ENCODE data around the gene TTC39B. TPM values are rescaled to one million over a fixed set of nuclear protein-coding genes. Genes with fewer than 3 reads are reported as not detected.

The TTC39B gene
- polyA plus RNA-seq, 1 experiment: 11.4 TPM

DNA sequence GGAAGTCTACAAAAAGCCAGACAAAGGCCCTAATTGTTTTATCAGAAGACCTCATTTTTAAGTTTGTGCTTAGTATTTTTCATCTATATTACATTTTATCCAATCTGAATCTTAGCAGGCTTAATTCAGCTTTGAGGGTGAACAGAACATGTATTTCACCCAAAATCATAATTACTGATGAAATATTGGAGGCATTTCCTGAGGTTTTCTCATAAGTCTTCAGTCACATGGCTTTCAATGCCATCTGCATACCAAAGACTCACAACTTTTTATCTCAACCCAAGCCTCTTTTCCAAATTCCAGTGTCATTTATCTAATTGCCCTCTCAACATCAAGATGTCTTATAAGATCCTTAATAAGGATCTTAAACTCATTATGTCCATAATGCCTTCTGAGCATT is 150.8 kb downstream of the TTC39B start:
- Histone ChIP-seq H3K9me3 (ENCODE audit: control insufficient read depth, insufficient read depth, low read length) (no peaks in the 10 kb centered on the region), H3K27me3 (ENCODE audit: control insufficient read depth, insufficient read depth, low read length) (peaks cover 26% of the 10 kb centered on the region), H3K4me3 (ENCODE audit: low read depth, low read length) (no peak overlapping the region), H3K27ac (ENCODE audit: low read depth, low read length) (no peak overlapping the region)
- CTCF ChIA-PET: interaction anchor here (0.6 to 1.5 kb wide), 3 partner anchors 14 to 396 kb away, joined by 3 to 7 read pairs (median 3); partner anchors contain the start of gene CCDC171
- POLR2A ChIA-PET: no interaction called here
- TF ChIP-seq, protein P1, sequence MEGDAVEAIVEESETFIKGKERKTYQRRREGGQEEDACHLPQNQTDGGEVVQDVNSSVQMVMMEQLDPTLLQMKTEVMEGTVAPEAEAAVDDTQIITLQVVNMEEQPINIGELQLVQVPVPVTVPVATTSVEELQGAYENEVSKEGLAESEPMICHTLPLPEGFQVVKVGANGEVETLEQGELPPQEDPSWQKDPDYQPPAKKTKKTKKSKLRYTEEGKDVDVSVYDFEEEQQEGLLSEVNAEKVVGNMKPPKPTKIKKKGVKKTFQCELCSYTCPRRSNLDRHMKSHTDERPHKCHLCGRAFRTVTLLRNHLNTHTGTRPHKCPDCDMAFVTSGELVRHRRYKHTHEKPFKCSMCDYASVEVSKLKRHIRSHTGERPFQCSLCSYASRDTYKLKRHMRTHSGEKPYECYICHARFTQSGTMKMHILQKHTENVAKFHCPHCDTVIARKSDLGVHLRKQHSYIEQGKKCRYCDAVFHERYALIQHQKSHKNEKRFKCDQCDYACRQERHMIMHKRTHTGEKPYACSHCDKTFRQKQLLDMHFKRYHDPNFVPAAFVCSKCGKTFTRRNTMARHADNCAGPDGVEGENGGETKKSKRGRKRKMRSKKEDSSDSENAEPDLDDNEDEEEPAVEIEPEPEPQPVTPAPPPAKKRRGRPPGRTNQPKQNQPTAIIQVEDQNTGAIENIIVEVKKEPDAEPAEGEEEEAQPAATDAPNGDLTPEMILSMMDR (IDR thresholded peaks at IDR 0.05; ENCODE audit: low read depth, low read length): no peak
- DNase-seq (ENCODE audit: low read depth, low spot score): no peak

DNA sequence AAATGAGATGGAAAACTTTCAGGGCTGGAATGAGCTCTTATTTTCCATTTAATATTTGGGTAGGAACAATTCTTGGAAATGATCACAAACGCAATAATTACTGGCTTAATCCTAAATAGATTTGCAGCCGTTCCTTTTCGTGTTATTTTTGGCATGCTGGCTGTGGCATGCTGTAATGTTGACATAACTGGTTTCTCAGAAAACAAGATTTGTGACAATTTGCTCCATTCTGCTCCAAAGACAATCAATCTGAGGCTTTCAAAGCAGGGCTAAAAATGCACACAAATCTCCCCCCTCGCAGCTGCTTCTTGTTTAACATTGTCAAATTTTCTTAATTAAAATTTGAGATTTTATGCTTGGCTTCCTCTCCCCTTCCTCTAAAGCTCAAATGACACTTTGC is 151.2 kb downstream of the TTC39B start:
- H3K27ac ChIP-seq (ENCODE audit: low read depth, low read length): no peak overlapping the region
- DNase-seq (ENCODE audit: low read depth, low spot score): no peak
- CTCF ChIA-PET: interaction anchor here (0.6 to 1.5 kb wide), 3 partner anchors 13 to 397 kb away, joined by 3 to 7 read pairs (median 3); partner anchors contain the start of gene CCDC171

DNA sequence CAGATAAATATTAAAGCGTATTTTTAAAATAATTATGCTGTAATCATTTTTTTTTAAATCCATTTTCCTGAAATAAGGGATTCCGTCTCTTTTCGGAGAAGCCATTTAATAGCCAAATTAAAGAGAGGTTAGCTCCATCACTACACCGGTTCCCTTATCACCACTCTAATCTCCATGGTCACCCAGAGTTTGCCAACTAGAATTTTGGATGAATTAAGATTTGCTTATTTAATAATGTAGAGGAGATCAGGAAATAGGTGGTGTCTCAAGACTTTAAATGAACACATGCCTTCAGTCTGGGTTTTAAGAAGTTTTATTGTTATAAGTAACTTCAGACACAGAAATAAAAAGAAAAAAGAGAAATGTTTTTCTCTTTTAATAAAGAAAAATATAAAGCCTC is 151.7 kb downstream of the TTC39B start:
- no peaks in the 10 kb centered on the region for H3K9me3 ChIP-seq (ENCODE audit: control insufficient read depth, insufficient read depth, low read length)
- CTCF ChIA-PET: interaction anchor here (0.9 to 1.5 kb wide), 2 partner anchors 13 to 20 kb away, joined by 3 to 7 read pairs; no protein-coding TSS in a partner anchor

More for the DNA sequence above, 151.2 kb downstream of the TTC39B start:
- H3K9me3 ChIP-seq (ENCODE audit: control insufficient read depth, insufficient read depth, low read length): no peaks in the 10 kb centered on the region
- H3K27me3 ChIP-seq (ENCODE audit: control insufficient read depth, insufficient read depth, low read length): peaks cover 27% of the 10 kb centered on the region
- H3K4me3 ChIP-seq (ENCODE audit: low read depth, low read length): no peak overlapping the region
- POLR2A ChIA-PET: no interaction called here
- TF ChIP-seq, protein P1 (IDR thresholded peaks at IDR 0.05; ENCODE audit: low read depth, low read length): no peak

DNA sequence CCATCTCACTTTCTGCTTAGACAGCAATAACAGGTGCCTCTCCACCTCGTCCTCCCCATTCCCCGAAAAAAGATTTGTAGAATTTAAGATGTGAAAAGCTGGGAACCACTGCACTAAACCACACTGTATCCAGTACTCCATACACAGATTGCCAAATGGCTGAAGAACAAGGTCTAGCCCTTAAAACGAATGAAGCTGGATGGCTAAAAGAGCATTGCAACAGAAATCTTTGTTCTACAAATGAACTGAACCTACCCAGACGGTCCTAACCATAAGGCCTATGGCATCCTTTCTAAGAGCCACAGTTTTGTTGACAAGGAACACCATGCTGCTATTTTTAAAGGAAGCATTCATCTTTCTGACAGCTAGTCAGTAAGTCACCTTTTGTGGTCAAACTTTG is 152.3 kb downstream of the TTC39B start:
- no peaks in the 10 kb centered on the region for H3K9me3 ChIP-seq (ENCODE audit: control insufficient read depth, insufficient read depth, low read length)
- ChIA-PET CTCF (interaction anchor here (0.7 kb wide), 1 partner anchor 20 kb away, joined by 3 read pairs; no protein-coding TSS in a partner anchor), POLR2A (no interaction called here)
- H3K27me3 ChIP-seq (ENCODE audit: control insufficient read depth, insufficient read depth, low read length): peaks cover 34% of the 10 kb centered on the region
- TF ChIP-seq, protein P1 (IDR thresholded peaks at IDR 0.05; ENCODE audit: low read depth, low read length): no peak
- H3K4me3 ChIP-seq (ENCODE audit: low read depth, low read length): no peak overlapping the region
- no peak overlapping the region for H3K27ac ChIP-seq (ENCODE audit: low read depth, low read length)
- DNase-seq (ENCODE audit: low read depth, low spot score): no peak

More for the DNA sequence above, 151.7 kb downstream of the TTC39B start:
- peaks cover 31% of the 10 kb centered on the region for H3K27me3 ChIP-seq (ENCODE audit: control insufficient read depth, insufficient read depth, low read length)
- no peak overlapping the region for H3K4me3 ChIP-seq (ENCODE audit: low read depth, low read length)
- H3K27ac ChIP-seq (ENCODE audit: low read depth, low read length): no peak overlapping the region
- no peak for DNase-seq (ENCODE audit: low read depth, low spot score)
- POLR2A ChIA-PET: no interaction called here
- TF ChIP-seq, protein P1 (IDR thresholded peaks at IDR 0.05; ENCODE audit: low read depth, low read length): no peak

DNA sequence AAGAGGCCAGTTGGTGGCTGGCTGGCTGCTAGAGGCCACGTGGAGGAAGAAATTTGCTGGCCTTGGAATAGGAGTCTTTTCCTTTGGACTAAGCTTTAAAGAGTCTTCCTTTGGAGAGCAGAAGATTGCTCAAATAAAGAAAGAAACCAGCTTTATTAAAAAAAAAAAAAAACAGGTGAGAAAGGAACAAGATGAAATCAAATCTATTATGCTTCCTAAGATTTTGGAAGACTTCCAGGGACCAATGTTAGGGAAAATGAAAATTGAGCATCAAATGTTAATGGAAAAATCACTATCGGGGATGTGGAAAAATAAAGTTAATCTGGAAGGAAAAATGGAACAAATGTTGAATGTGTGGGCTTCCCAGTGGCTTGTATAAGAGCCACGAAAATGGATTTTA is 153.1 kb downstream of the TTC39B start:
- H3K4me3 ChIP-seq (ENCODE audit: low read depth, low read length): no peak overlapping the region
- H3K27me3 ChIP-seq (ENCODE audit: control insufficient read depth, insufficient read depth, low read length): peaks cover 34% of the 10 kb centered on the region
- ChIA-PET POLR2A (no interaction called here), CTCF (no interaction called here)
- no peak for DNase-seq (ENCODE audit: low read depth, low spot score)
- H3K9me3 ChIP-seq (ENCODE audit: control insufficient read depth, insufficient read depth, low read length): no peaks in the 10 kb centered on the region
- H3K27ac ChIP-seq (ENCODE audit: low read depth, low read length): no peak overlapping the region
- TF ChIP-seq, protein P1 (IDR thresholded peaks at IDR 0.05; ENCODE audit: low read depth, low read length): no peak
